ENCODE data around the gene BAG1. TPM values are rescaled to one million over a fixed set of nuclear protein-coding genes. Genes with fewer than 3 reads are reported as not detected.

The BAG1 gene
- total and polyA plus RNA-seq, 2 experiments from 2014 or later = 44.7 to 55.4 TPM

DNA sequence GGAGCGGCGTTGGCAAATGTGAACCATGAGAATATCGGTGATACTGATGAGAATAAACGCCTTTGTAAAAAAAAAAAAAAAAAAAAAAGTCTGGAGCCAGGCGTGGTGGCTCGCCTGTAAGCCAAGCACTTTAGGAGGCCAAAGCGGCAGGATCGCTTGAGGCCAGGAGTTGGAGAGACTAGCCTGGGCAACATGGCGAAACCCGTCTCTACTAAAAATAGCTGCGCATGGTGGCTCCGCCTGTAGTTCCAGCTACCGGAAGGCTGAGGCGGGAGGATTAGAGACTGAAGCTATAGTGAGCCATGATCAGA, 25.4 kb upstream of the BAG1 start:
- H3K27ac ChIP-seq (ENCODE audit: low read depth) = peak overlapping the region; percentile 96
- Mint-ChIP-seq H3K27ac (peak overlapping the region; percentile 100), H3K4me1 (peaks cover 13% of the 10 kb centered on the region), H3K27me3 (ENCODE audit: insufficient read depth, low read depth, poor library complexity) (peaks cover 7% of the 10 kb centered on the region), H3K9me3 (no peaks in the 10 kb centered on the region; the same call in 2 of the 3 replicates), H3K4me3 (peak overlapping the region; percentile 100), H3K36me3 (ENCODE audit: low read depth) (peaks cover 11% of the 10 kb centered on the region)
- peak overlapping the region; percentile 83 for H3K4me2 ChIP-seq
- H3K9me2 ChIP-seq (ENCODE audit: insufficient read depth) = no peaks in the 10 kb centered on the region
- H3K79me2 ChIP-seq (replicated peaks; ENCODE audit: insufficient read depth) = peaks cover 42% of the 10 kb centered on the region
- H3K4me3 ChIP-seq = peak overlapping the region; percentile 83
- no peaks in the 10 kb centered on the region for H3K27me3 ChIP-seq (ENCODE audit: insufficient read depth)
- DNase-seq (ENCODE audit: low spot score) = no peak
- H3K36me3 ChIP-seq (ENCODE audit: insufficient read depth) = no peaks in the 10 kb centered on the region; the same call in 1 of the 2 replicates
- peak; percentile 15 for ATAC-seq
- no peaks in the 10 kb centered on the region for H3F3A ChIP-seq (replicated peaks; ENCODE audit: low read depth)
- TF ChIP-seq, protein P1, sequence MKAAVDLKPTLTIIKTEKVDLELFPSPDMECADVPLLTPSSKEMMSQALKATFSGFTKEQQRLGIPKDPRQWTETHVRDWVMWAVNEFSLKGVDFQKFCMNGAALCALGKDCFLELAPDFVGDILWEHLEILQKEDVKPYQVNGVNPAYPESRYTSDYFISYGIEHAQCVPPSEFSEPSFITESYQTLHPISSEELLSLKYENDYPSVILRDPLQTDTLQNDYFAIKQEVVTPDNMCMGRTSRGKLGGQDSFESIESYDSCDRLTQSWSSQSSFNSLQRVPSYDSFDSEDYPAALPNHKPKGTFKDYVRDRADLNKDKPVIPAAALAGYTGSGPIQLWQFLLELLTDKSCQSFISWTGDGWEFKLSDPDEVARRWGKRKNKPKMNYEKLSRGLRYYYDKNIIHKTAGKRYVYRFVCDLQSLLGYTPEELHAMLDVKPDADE (IDR thresholded peaks at IDR 0.05) = no peak
- TF ChIP-seq EZH2 (IDR thresholded peaks at IDR 0.05; ENCODE audit: low read depth, unreplicated experiment) (no peak), POLR2AphosphoS5 (IDR thresholded peaks at IDR 0.05; ENCODE audit: low read depth) (no peak), ZNF331 (CRISPR knock-in tag; IDR thresholded peaks at IDR 0.05; ENCODE audit: low read depth) (no peak), STAT1 (IDR thresholded peaks at IDR 0.05; ENCODE audit: unreplicated experiment) (no peak), JUNB (IDR thresholded peaks at IDR 0.05; ENCODE audit: unreplicated experiment) (no peak), CREB1 (CRISPR knock-in tag; IDR thresholded peaks at IDR 0.05; ENCODE audit: low read depth) (no peak)
- TF ChIP-seq, protein P2, sequence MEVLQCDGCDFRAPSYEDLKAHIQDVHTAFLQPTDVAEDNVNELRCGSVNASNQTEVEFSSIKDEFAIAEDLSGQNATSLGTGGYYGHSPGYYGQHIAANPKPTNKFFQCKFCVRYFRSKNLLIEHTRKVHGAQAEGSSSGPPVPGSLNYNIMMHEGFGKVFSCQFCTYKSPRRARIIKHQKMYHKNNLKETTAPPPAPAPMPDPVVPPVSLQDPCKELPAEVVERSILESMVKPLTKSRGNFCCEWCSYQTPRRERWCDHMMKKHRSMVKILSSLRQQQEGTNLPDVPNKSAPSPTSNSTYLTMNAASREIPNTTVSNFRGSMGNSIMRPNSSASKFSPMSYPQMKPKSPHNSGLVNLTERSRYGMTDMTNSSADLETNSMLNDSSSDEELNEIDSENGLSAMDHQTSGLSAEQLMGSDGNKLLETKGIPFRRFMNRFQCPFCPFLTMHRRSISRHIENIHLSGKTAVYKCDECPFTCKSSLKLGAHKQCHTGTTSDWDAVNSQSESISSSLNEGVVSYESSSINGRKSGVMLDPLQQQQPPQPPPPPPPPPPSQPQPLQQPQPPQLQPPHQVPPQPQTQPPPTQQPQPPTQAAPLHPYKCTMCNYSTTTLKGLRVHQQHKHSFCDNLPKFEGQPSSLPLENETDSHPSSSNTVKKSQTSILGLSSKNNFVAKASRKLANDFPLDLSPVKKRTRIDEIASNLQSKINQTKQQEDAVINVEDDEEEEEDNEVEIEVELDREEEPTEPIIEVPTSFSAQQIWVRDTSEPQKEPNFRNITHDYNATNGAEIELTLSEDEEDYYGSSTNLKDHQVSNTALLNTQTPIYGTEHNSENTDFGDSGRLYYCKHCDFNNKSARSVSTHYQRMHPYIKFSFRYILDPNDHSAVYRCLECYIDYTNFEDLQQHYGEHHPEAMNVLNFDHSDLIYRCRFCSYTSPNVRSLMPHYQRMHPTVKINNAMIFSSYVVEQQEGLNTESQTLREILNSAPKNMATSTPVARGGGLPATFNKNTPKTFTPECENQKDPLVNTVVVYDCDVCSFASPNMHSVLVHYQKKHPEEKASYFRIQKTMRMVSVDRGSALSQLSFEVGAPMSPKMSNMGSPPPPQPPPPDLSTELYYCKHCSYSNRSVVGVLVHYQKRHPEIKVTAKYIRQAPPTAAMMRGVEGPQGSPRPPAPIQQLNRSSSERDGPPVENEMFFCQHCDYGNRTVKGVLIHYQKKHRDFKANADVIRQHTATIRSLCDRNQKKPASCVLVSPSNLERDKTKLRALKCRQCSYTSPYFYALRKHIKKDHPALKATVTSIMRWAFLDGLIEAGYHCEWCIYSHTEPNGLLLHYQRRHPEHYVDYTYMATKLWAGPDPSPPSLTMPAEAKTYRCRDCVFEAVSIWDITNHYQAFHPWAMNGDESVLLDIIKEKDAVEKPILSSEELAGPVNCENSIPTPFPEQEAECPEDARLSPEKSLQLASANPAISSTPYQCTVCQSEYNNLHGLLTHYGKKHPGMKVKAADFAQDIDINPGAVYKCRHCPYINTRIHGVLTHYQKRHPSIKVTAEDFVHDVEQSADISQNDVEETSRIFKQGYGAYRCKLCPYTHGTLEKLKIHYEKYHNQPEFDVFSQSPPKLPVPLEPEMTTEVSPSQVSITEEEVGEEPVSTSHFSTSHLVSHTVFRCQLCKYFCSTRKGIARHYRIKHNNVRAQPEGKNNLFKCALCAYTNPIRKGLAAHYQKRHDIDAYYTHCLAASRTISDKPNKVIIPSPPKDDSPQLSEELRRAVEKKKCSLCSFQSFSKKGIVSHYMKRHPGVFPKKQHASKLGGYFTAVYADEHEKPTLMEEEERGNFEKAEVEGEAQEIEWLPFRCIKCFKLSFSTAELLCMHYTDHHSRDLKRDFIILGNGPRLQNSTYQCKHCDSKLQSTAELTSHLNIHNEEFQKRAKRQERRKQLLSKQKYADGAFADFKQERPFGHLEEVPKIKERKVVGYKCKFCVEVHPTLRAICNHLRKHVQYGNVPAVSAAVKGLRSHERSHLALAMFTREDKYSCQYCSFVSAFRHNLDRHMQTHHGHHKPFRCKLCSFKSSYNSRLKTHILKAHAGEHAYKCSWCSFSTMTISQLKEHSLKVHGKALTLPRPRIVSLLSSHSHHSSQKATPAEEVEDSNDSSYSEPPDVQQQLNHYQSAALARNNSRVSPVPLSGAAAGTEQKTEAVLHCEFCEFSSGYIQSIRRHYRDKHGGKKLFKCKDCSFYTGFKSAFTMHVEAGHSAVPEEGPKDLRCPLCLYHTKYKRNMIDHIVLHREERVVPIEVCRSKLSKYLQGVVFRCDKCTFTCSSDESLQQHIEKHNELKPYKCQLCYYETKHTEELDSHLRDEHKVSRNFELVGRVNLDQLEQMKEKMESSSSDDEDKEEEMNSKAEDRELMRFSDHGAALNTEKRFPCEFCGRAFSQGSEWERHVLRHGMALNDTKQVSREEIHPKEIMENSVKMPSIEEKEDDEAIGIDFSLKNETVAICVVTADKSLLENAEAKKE (CRISPR knock-in tag; IDR thresholded peaks at IDR 0.05) = no peak
- TF ChIP-seq, protein P3, sequence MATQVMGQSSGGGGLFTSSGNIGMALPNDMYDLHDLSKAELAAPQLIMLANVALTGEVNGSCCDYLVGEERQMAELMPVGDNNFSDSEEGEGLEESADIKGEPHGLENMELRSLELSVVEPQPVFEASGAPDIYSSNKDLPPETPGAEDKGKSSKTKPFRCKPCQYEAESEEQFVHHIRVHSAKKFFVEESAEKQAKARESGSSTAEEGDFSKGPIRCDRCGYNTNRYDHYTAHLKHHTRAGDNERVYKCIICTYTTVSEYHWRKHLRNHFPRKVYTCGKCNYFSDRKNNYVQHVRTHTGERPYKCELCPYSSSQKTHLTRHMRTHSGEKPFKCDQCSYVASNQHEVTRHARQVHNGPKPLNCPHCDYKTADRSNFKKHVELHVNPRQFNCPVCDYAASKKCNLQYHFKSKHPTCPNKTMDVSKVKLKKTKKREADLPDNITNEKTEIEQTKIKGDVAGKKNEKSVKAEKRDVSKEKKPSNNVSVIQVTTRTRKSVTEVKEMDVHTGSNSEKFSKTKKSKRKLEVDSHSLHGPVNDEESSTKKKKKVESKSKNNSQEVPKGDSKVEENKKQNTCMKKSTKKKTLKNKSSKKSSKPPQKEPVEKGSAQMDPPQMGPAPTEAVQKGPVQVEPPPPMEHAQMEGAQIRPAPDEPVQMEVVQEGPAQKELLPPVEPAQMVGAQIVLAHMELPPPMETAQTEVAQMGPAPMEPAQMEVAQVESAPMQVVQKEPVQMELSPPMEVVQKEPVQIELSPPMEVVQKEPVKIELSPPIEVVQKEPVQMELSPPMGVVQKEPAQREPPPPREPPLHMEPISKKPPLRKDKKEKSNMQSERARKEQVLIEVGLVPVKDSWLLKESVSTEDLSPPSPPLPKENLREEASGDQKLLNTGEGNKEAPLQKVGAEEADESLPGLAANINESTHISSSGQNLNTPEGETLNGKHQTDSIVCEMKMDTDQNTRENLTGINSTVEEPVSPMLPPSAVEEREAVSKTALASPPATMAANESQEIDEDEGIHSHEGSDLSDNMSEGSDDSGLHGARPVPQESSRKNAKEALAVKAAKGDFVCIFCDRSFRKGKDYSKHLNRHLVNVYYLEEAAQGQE (IDR thresholded peaks at IDR 0.05; ENCODE audit: unreplicated experiment) = no peak
- H3K4me1 ChIP-seq (ENCODE audit: insufficient read depth) = 0 out of 2 replicates have a peak, but pooled peaks cover 5% of the 10 kb centered on the region
- no peak overlapping the region for H2AFZ ChIP-seq
- no peaks in the 10 kb centered on the region; the same call in 1 of the 2 replicates for H4K20me1 ChIP-seq (replicated peaks; ENCODE audit: insufficient read depth)
